NCI-H510A treated with DMSO at 0.1 percent for 48 hours (cell line): ENCODE data around the gene ACSM2B.
"Not testable (repeated sequence)": the region's sequence is repeated elsewhere in the genome, so short reads cannot be mapped to it uniquely, and the experiment has no call there.

Experiments used
- DNase-seq: peaks from one replicate; lab custom pipeline; 2025; lab: John Stamatoyannopoulos, UW

ACSM2B gene

DNA sequence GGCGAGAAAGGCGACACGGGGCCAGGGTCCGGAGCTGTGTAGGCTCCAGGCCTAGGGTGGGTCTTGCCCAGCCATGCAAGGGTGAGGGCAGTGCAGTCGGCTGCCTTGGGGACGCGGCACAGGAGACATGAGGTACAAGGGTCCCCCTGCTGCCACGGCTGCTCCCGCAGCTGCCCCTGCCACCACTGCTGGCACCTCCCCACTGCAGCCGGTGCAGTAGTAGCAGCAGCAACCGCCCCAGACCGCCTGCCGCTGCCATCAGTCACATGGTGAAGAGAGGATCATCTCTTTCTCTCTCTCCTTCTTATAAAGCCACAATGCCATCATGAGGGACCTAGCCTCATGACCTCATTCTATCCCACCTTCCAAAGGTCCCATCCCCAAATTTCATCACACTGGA is 44.4 kb downstream of the ACSM2B start:
- DNase-seq = not testable (repeated sequence)

DNA sequence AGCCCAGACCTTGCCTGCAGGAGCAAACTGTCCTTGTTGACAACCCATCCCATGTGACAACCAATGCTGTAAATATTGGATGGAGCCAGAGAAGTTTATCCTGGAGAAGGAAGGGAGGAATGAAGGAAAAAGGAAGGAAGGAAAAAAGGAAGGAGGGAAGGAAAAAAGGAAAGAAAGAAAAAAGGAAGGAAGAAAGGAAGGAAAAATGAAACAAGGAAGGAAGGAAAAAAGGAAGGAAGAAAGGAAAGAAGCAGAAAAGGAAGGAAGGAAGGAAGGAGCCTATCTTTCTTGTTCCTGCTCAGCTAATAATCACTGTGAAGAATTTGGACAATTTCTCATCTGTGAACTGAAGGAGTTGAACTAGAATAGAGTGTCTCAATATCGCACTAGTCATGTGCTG is 56.1 kb downstream of the ACSM2B start:
- no peak for DNase-seq

DNA sequence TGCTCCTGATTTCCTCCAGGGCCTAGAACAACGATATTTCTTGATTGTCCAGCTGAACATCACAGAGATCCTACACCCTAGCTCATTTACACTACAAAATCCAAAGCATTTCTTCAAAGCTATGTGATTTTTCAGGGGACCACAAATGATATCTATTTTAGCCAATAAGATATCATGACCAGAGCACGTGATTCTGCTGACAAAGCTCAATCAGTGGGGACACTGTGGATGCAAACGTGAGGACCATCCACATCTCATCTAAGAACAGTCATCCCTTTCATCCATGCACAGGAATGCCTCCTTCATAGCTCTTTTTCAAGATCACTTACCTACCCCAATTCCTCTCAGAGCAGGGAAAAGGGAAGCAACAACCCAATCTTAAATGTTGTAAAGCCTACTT is 56.9 kb downstream of the ACSM2B start:
- DNase-seq = no peak

DNA sequence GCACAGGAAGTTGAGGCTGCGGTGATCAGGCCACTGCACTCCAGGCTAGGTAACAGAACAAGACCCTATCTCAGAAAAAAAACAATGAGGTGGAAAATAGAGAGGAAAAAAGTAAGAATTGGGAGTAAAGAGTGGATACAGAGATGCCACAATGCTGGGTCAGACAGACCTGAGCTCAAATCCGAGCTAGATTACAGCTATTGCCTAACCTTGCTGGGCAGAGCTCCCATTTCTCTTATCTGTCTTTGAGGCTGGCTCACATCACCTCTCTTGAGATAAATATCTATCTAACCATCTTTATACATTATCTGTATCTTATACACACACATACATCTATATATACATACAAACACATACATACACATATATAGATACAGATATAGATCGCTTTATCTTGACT is 59.0 kb downstream of the ACSM2B start:
- no peak for DNase-seq

DNA sequence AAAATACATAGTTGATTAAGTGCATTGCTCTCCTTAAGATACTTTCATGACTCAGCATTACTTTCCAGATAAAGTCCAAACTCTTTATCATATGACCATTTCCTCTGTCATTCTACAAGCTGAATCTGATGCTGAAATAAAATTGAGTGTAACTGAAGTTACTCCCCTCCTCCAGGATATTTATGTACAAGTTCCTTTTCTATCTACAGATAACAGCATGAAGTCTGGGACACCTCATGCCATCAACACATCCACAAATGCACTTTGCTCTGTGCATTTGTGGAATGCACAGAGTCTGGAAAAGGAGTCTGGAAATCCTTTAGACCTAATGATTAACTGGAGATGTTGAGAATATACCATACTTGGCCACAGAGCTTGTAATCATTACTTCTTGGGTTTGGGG is 60.5 kb downstream of the ACSM2B start:
- no peak for DNase-seq

DNA sequence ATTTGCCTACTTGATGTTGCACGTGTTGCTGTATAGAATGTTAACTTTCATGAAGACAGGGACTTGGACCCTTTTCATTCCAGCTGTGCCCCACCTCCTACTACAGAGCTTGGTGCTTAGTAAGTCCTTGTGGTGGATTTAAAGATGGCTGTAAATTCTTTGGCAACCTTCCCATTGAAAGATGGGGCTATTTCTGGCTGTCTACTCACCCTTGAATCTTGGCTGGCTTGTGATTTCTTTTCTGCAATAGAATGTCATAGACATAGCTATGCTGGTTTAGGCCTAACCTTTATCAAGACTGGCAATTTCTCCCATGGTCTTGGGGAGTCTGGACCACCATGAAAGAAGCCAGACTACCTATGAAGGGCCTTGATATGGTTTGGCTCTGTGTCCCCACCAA is 65.8 kb downstream of the ACSM2B start:
- no peak for DNase-seq

DNA sequence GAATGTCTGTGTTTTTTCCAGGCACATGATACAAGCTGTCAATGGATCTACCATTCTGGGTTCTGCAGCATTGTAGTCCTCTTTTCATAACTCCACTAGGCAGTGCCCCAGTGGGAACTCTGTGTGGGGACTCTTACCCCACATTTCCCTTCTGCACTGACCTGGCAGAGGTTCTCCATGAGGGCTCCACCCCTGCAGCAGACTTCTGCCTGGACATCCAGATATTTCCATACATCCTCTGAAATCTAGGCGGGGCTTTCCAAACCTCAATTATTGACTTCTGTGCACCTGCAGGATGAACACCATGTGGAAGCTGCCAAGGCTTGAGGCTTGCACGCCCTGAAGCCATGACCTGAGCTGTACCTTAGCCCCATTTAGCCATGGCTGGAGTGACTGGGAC is 68.9 kb downstream of the ACSM2B start:
- no peak for DNase-seq

DNA sequence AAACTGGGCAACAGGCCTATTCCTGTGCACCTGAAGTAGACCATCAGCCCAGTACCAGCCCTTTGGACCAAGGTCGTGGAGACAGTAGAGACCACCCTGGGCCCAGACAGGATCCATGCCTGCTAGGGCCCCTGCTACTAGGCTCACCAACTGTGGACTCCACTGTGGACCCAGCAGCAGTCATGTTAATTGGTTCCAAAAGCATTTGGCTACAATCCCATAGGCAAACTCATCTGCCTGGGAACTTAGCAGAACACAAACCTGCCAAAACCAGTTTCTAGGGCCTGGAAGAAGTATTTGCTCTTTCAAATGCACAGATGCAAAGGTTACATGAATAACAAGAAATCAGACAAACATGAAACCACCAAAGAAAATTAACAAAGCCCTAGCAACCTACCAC is 71.7 kb downstream of the ACSM2B start:
- DNase-seq = no peak

DNA sequence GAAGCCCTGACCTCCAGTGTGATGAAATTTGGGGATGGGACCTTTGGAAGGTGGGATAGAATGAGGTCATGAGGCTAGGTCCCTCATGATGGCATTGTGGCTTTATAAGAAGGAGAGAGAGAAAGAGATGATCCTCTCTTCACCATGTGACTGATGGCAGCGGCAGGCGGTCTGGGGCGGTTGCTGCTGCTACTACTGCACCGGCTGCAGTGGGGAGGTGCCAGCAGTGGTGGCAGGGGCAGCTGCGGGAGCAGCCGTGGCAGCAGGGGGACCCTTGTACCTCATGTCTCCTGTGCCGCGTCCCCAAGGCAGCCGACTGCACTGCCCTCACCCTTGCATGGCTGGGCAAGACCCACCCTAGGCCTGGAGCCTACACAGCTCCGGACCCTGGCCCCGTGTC is 84.7 kb downstream of the ACSM2B start:
- not testable (repeated sequence) for DNase-seq

DNA sequence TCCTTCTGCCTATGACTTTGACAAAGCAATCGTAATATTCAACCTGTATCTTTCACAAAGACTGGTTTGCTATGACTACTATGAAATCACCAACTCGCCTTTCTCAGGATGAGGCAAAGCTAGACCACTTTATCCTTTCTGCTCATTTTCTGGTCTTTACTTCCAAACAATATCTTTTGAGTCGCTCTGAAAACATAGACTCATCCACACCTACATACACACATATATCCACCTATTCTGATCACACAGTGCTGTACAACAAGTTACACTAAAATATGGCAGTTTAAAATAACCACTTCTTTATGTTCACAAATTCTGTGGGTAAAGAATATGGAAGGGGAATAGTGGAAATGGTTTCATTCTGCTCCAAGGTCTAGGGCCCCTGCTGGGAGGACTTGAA is 85.2 kb downstream of the ACSM2B start:
- not testable (repeated sequence) for DNase-seq
